K562 (cell line): ENCODE data around the gene ANGEL2. TPM values are rescaled to one million over a fixed set of nuclear protein-coding genes. Genes with fewer than 3 reads are reported as not detected.

Experiments used
- ATAC-seq: fragments of 200-7000 bp; cut with Tn5 transposase; 3 replicates; pipeline ENCODE4 v1.9.1; 2020; ENCODE audit warnings: moderate library complexity
- BruUV-seq: library from RNA; stranded (reverse); fragments of 400-500 nt; replicated peaks from 2 replicates; lab custom pipeline; 2021; lab: Mats Ljungman, UMichigan
- CTCF ChIA-PET: fragments of 300-600 bp; formaldehyde crosslinking; extraction: SDS; loops from one replicate; lab custom pipeline; 2021; ENCODE audit warnings: low intra/inter-chr PET ratio; lab: Yijun Ruan, JAX
- POLR2A ChIA-PET: fragments of 300-600, 350-650 bp; sonication (Branson Sonifier 250); formaldehyde crosslinking; extraction: SDS; loops from one replicate; lab custom pipeline; 2021; ENCODE audit warnings: antibody characterized with exemption, inconsistent platforms; lab: Yijun Ruan, JAX
- DNase-seq, 4 experiments: peaks; one replicate each; pipeline versions ENCODE4 v3.0.0 to v3.0.0-alpha.2; 2011 to 2018; ENCODE audit warnings: low spot score in 3 of 4, mixed read lengths in 3 of 4; ENCODE audit errors: extremely low read depth in 1 of 4
- FAIRE-seq: peaks from 2 replicates; lab custom pipeline; 2011; peaks lifted over from hg19 to GRCh38; lab: Jason Lieb, UNC
- H2AFZ ChIP-seq: 2 replicates; pipeline ENCODE4 v1.6.0; 2011; ENCODE audit warnings: low read depth, low read length, control low read depth, inconsistent platforms
- H3K27ac ChIP-seq: fragments of 200-600 bp; 3 replicates; pipeline ENCODE4 v1.8.0; 2011; ENCODE audit warnings: low read depth, mild to moderate bottlenecking, control low read depth, inconsistent platforms, low read length, moderate library complexity, mixed read lengths; ENCODE audit errors: extremely low read depth
- H3K27me3 ChIP-seq, 2 experiments: fragments of 300-600 bp in 1 of 2; 2 replicates in 1 of 2; 3 replicates in 1 of 2; pipeline versions ENCODE4 v1.6.0 to v1.8.0; 2011; ENCODE audit warnings: inconsistent platforms in 2 of 2, low read length in 2 of 2, mild to moderate bottlenecking in 1 of 2, mixed read lengths in 1 of 2, moderate library complexity in 1 of 2; ENCODE audit not compliant: control insufficient read depth in 2 of 2, insufficient read depth in 2 of 2
- H3K36me3 ChIP-seq: fragments of 300-600 bp; 3 replicates; pipeline ENCODE4 v1.8.0; 2011; ENCODE audit warnings: mild to moderate bottlenecking, low read length, inconsistent platforms; ENCODE audit not compliant: control insufficient read depth, insufficient read depth
- H3K4me1 ChIP-seq, 2 experiments: fragments of 200-600 bp in 1 of 2; replicated peaks in 1 of 2; 2 replicates in 1 of 2; 3 replicates in 1 of 2; pipeline versions ENCODE4 v1.5.1 to v1.8.0; 2011; ENCODE audit warnings: inconsistent platforms in 2 of 2, low read length in 2 of 2, mild to moderate bottlenecking in 1 of 2, mixed read lengths in 1 of 2, moderate library complexity in 1 of 2; ENCODE audit not compliant: control insufficient read depth in 2 of 2, insufficient read depth in 2 of 2
- H3K4me2 ChIP-seq: 2 replicates; pipeline ENCODE4 v1.6.1; 2011; ENCODE audit warnings: low read length, control low read depth, inconsistent platforms, mixed read lengths; ENCODE audit not compliant: insufficient read depth
- H3K4me3 ChIP-seq: fragments of 200-600 bp; sonication (generic), shearing (Covaris generic); 2 replicates; pipeline ENCODE4 v1.5.1; 2016; ENCODE audit warnings: control low read depth, inconsistent platforms
- H3K79me2 ChIP-seq: fragments of 200-600 bp; 3 replicates; pipeline ENCODE4 v1.8.0; 2011; ENCODE audit warnings: low read length, inconsistent platforms; ENCODE audit not compliant: control insufficient read depth, insufficient read depth
- H3K9ac ChIP-seq, 2 experiments: 2 replicates each; pipeline versions ENCODE4 v1.6.0 to v1.6.1; 2011; ENCODE audit warnings: low read depth in 2 of 2, low read length in 2 of 2, control low read depth in 1 of 2, inconsistent platforms in 1 of 2, mild to moderate bottlenecking in 1 of 2, mixed read lengths in 1 of 2; ENCODE audit not compliant: insufficient read depth in 1 of 2
- H3K9me1 ChIP-seq: one replicate; pipeline ENCODE4 v1.6.0; 2011; ENCODE audit warnings: inconsistent platforms, mild to moderate bottlenecking, low read length, moderate library complexity; ENCODE audit not compliant: control insufficient read depth, insufficient read depth
- H3K9me3 ChIP-seq: replicated peaks from 2 replicates; pipeline ENCODE4 v1.5.1; 2011; ENCODE audit warnings: low read depth, low read length, inconsistent platforms; ENCODE audit not compliant: control insufficient read depth, insufficient read depth
- H4K20me1 ChIP-seq: replicated peaks from 2 replicates; pipeline ENCODE4 v1.6.1; 2011; ENCODE audit warnings: low read length, inconsistent platforms, mixed read lengths; ENCODE audit not compliant: control insufficient read depth, insufficient read depth
- ADNP ChIP-seq: fragments of 200-800 bp; sonication (Bioruptor generic); IDR thresholded peaks from 2 replicates; pipeline ENCODE4 v1.6.1; 2016; ENCODE audit warnings: missing genetic modification characterization, missing compliant biosample characterization
- CEBPB ChIP-seq: fragments of 450-650 bp; IDR thresholded peaks from 2 replicates; pipeline ENCODE4 v1.6.1; 2016; ENCODE audit warnings: missing genetic modification characterization, missing compliant biosample characterization
- ETV5 ChIP-seq: sonication (generic); formaldehyde crosslinking; IDR thresholded peaks from 2 replicates; pipeline ENCODE4 v1.4.0; 2020; ENCODE audit warnings: low read depth, mild to moderate bottlenecking, missing genetic modification reagents
- MAZ ChIP-seq, 2 experiments: fragments of 450-650 bp in 1 of 2; sonication (generic) in 1 of 2; formaldehyde crosslinking; IDR thresholded peaks in 1 of 2; conservative IDR thresholded peaks in 1 of 2; 2 replicates each; pipeline versions ENCODE4 v1.4.0 to v1.5.0; 2020; ENCODE audit warnings: mild to moderate bottlenecking in 1 of 2, missing genetic modification reagents in 1 of 2
- SMARCA5 ChIP-seq: fragments of 450-650 bp; IDR thresholded peaks from 2 replicates; pipeline ENCODE4 v1.6.1; 2016
- SPI1 ChIP-seq: IDR thresholded peaks from 2 replicates; pipeline ENCODE4 v1.6.1; 2011; ENCODE audit warnings: low read depth, low read length, control low read depth, borderline replicate concordance
- SREBF2 ChIP-seq: sonication (generic); formaldehyde crosslinking; IDR thresholded peaks from 2 replicates; pipeline ENCODE4 v1.4.0; 2020; ENCODE audit warnings: mild to moderate bottlenecking, missing genetic modification reagents
- ZNF124 ChIP-seq: sonication (generic); formaldehyde crosslinking; IDR thresholded peaks from 2 replicates; pipeline ENCODE4 v1.8.1; 2022; ENCODE audit warnings: missing genetic modification reagents
- ZNF592 ChIP-seq: fragments of 450-650 bp; IDR thresholded peaks from 2 replicates; pipeline ENCODE4 v1.6.1; 2017; ENCODE audit warnings: antibody characterized with exemption, mild to moderate bottlenecking
- WGBS: fragments of 100-300 bp; shearing (Covaris generic); methylation state at CpG from one replicate; pipeline ENCODE4 v1.1.6; 2016; ENCODE audit warnings: low coverage, mixed read lengths; ENCODE audit not compliant: insufficient coverage; ENCODE audit errors: missing lambda C conversion rate; 5-methylcytosine and 5-hydroxymethylcytosine counted together
- in situ Hi-C: fragments of 300-500 bp; cut with MboI; formaldehyde crosslinking; loops from 4 replicates; pipeline ENCODE4 v1.15.0; 2018; ENCODE audit warnings: inconsistent platforms, mixed read lengths
- intact Hi-C: fragments of 100-400 bp; cut with micrococcal nuclease; formaldehyde crosslinking; loops from 2 replicates; pipeline ENCODE4 v1.14.2; 2022
- polyA plus RNA-seq, 8 experiments: library from polyadenylated mRNA; depleted of rRNA in 4 of 8; stranded (reverse) in 5 of 8; unstranded in 3 of 8; fragments of >200 nt; fragmentation: Nextera tagmentation in 2 of 8; fragmentation: Illumina TruSeq in 1 of 8; extraction: Ambion mirVana in 2 of 8; extraction: Trizol in 1 of 8; gene quantifications; 2 replicates each; pipeline versions ENCODE4 v1.2.1 to v1.2.3, GENCODE V29; 2011 to 2014; ENCODE audit warnings: inconsistent platforms in 1 of 8, missing spikeins in 1 of 8
- total RNA-seq, 7 experiments: library from RNA; depleted of rRNA in 6 of 7; stranded (reverse); fragments of >200 nt in 6 of 7; fragmentation: Illumina TruSeq in 2 of 7; extraction: Trizol in 2 of 7; gene quantifications; 2 replicates each; pipeline versions ENCODE4 v1.2.1 to v1.2.3, GENCODE V29; 2011 to 2021; ENCODE audit warnings: low replicate concordance in 1 of 7
- TF ChIP-seq, protein P1 (sequence below), 3 experiments: fragments of 200-800 bp in 1 of 3; sonication (Bioruptor generic) in 1 of 3; sonication (generic) in 1 of 3; formaldehyde crosslinking in 1 of 3; IDR thresholded peaks; 2 replicates each; pipeline versions ENCODE4 v1.6.1 to v1.8.0; 2016 to 2022; ENCODE audit warnings: mild to moderate bottlenecking in 2 of 3, missing compliant biosample characterization in 2 of 3, missing genetic modification characterization in 2 of 3, missing genetic modification reagents in 1 of 3
- TF ChIP-seq, protein P2 (sequence below), 2 experiments: fragments of 450-650 bp; conservative IDR thresholded peaks; 2 replicates each; pipeline ENCODE4 v1.6.1; 2017; ENCODE audit warnings: mild to moderate bottlenecking in 2 of 2, moderate library complexity in 2 of 2

Gene ANGEL2
- total and polyA plus RNA-seq, 9 of the 15 experiments (the other 6 are each of a cell fraction or from before 2014, with no cell fraction given): 6.8 to 34.6 (median 26.2) TPM

DNA sequence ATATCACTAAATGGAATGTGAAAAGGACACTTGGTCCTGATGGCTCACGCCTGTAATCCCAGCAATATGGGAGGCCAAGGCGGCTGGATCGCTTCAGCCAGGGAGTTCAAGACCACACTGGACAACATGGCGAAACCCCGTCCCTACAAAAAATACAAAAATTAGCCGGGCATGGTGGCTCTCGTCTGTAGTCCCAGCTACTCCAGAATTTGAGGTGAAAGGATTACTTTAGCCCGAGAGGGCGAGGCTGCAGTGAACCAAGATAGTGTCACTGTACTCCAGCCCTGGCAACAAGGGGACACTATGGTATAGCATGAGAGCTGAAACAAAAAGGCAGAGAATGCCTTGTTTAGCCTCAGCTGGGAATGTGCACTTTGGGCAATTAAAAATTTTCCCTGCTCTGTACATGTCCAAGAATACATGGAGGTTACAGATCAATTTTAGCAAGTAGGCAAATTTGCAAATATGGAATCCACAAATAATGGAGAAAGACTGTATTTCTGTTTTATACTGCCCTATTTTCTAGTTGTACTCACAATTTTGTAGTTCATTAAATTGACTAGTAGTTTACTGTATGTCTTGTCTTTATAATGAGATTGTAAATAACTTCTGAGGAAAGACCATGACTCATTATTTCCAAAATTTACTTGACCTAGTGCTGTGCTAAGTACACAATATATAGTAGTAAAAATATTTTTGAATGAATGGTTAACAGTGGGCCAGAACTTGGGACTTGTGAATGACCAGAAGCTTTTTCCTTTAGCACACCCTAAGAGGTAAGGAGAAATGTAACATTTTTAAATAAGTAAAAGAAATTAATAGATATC lies 2.0 kb upstream of the ANGEL2 start (continued):
- TF ChIP-seq MAZ (CRISPR knock-in tag; conservative IDR thresholded peaks at IDR 0.05 in 1 of 2, IDR thresholded peaks at IDR 0.05 in 1 of 2): 0 out of 4 replicates have a peak, but pooled peaks of 1 of the 2 experiments have one; percentile 27
- TF ChIP-seq ZNF592: peak; percentile 58
- TF ChIP-seq, all 486 proteins: peak for 42

DNA sequence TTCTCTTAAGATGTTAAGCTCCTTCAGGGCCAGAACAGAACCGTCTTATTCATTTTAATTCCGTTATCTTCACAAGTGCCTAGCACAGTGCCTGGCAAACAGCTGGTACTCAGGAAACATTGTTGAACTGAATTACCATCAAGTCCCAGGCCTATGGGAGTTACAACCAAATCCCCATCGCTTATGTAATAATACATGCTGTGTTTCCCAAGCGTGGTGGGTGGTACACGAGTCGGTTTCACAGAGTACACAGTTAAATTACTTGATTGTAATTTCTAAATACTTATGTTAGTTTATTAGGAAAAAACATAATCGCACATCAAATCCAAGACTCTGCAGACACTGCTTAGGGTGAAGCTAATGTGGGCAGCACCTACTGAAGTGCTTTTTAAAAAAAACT lies 1.0 kb downstream of the ANGEL2 start:
- peak overlapping the region; percentile 92 for H3K4me2 ChIP-seq
- H3K9me1 ChIP-seq: no peaks in the 10 kb centered on the region
- H2AFZ ChIP-seq: peak overlapping the region; percentile 99
- H3K27ac ChIP-seq: peak overlapping the region; percentile 65
- H4K20me1 ChIP-seq: no peaks in the 10 kb centered on the region
- peaks cover 45% of the 10 kb centered on the region for H3K79me2 ChIP-seq
- no peaks in the 10 kb centered on the region for H3K9me3 ChIP-seq
- no peaks in the 10 kb centered on the region for H3K27me3 ChIP-seq
- peaks cover 30% of the 10 kb centered on the region; the same call in 2 of the 3 replicates for H3K36me3 ChIP-seq
- ChIA-PET POLR2A (interaction anchor here (0.8 to 1.9 kb wide), 3 partner anchors 10 to 60 kb away, joined by 3 to 6 read pairs (median 3); no protein-coding TSS in a partner anchor), CTCF (no interaction called here)
- WGBS: 4% methylated on average over 7 of the region's 7 CpGs
- intact Hi-C loops: loop anchor here (1.0 kb wide), 1 partner anchor 56 kb away; no protein-coding TSS in a partner anchor
- peak in 1 of 4 experiments; percentile 38 for DNase-seq
- 0 out of 3 replicates have a peak, but pooled peaks have one; percentile 0 for ATAC-seq
- peak overlapping the region in 1 of 2 experiments; percentile 81; a peak in 2 of 4 replicates for H3K9ac ChIP-seq
- no TSS peak for BruUV-seq
- H3K4me3 ChIP-seq: peak overlapping the region; percentile 72
- peaks cover 15 to 22% of the 10 kb centered on the region in 2 experiments for H3K4me1 ChIP-seq
- in situ Hi-C loops: no loop called here
- FAIRE-seq: no peak
- no peak for TF ChIP-seq SPI1
- no peak for TF ChIP-seq ZNF124 (CRISPR knock-in tag)
- TF ChIP-seq SREBF2 (CRISPR knock-in tag): 0 out of 2 replicates have a peak, but pooled peaks have one; percentile 33
- TF ChIP-seq SMARCA5: peak; percentile 34; the same call in 1 of the 2 replicates
- peak; percentile 60; the same call in 1 of the 2 replicates for TF ChIP-seq CEBPB (tag)
- 0 out of 2 replicates have a peak, but pooled peaks have one; percentile 18 for TF ChIP-seq ETV5
- TF ChIP-seq, protein P1, sequence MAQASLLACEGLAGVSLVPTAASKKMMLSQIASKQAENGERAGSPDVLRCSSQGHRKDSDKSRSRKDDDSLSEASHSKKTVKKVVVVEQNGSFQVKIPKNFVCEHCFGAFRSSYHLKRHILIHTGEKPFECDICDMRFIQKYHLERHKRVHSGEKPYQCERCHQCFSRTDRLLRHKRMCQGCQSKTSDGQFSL (CRISPR knock-in tag; IDR thresholded peaks at IDR 0.05): no peak
- TF ChIP-seq, protein P1 (tag; IDR thresholded peaks at IDR 0.05): peak in 1 of 2 experiments; percentile 52; a peak in 1 of 4 replicates
- no peak for TF ChIP-seq ADNP (tag)
- TF ChIP-seq, protein P2, sequence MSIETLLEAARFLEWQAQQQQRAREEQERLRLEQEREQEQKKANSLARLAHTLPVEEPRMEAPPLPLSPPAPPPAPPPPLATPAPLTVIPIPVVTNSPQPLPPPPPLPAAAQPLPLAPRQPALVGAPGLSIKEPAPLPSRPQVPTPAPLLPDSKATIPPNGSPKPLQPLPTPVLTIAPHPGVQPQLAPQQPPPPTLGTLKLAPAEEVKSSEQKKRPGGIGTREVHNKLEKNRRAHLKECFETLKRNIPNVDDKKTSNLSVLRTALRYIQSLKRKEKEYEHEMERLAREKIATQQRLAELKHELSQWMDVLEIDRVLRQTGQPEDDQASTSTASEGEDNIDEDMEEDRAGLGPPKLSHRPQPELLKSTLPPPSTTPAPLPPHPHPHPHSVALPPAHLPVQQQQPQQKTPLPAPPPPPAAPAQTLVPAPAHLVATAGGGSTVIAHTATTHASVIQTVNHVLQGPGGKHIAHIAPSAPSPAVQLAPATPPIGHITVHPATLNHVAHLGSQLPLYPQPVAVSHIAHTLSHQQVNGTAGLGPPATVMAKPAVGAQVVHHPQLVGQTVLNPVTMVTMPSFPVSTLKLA (conservative IDR thresholded peaks at IDR 0.05): peak; percentile 11 to 24; a peak in 1 of 4 replicates
